Measurements from ENCODE around the gene EXOC4.
"Not testable (repeated sequence)": the region's sequence is repeated elsewhere in the genome, so short reads cannot be mapped to it uniquely, and the experiment has no call there.

The EXOC4 gene

GRCh38 chr7:133753513-133753912 is 500.6 kb downstream of the EXOC4 start:
- DNase-seq (ENCODE audit: low spot score), result no peak

GRCh38 chr7:133754708-133755107 is 501.8 kb downstream of the EXOC4 start:
- DNase-seq (ENCODE audit: low spot score), result no peak

GRCh38 chr7:133755901-133756300 is 503.0 kb downstream of the EXOC4 start:
- DNase-seq (ENCODE audit: low spot score), result no peak

GRCh38 chr7:133761443-133761842 is 508.6 kb downstream of the EXOC4 start:
- DNase-seq (ENCODE audit: low spot score), result no peak

GRCh38 chr7:133763076-133763640 is 510.3 kb downstream of the EXOC4 start:
- DNase-seq (ENCODE audit: low spot score), result no peak

GRCh38 chr7:133769668-133770067 is 516.8 kb downstream of the EXOC4 start:
- no peak for DNase-seq (ENCODE audit: low spot score)

- DNase-seq (ENCODE audit: low spot score), result no peak
These were observed 518.1 kb downstream of the EXOC4 start for GRCh38 chr7:133770863-133771492.

- DNase-seq (ENCODE audit: low spot score), result no peak
These were observed 519.0 kb downstream of the EXOC4 start for GRCh38 chr7:133771788-133772419.

GRCh38 chr7:133773601-133774000 is 520.7 kb downstream of the EXOC4 start:
- DNase-seq (ENCODE audit: low spot score), result no peak

- DNase-seq (ENCODE audit: low spot score), result no peak
These were observed 522.3 kb downstream of the EXOC4 start for GRCh38 chr7:133775201-133775600.

GRCh38 chr7:133776266-133776665 is 523.4 kb downstream of the EXOC4 start:
- no peak for DNase-seq (ENCODE audit: low spot score)

- DNase-seq (ENCODE audit: low spot score), result no peak
These were observed 524.8 kb downstream of the EXOC4 start for GRCh38 chr7:133777701-133778100.

GRCh38 chr7:133778472-133778871 is 525.6 kb downstream of the EXOC4 start:
- DNase-seq (ENCODE audit: low spot score), result no peak

- DNase-seq (ENCODE audit: low spot score), result not testable (repeated sequence)
These were observed 526.7 kb downstream of the EXOC4 start for GRCh38 chr7:133779538-133779937.

- no peak for DNase-seq (ENCODE audit: low spot score)
These were observed 528.0 kb downstream of the EXOC4 start for GRCh38 chr7:133780912-133781311.

GRCh38 chr7:133781486-133782090 is 528.7 kb downstream of the EXOC4 start:
- no peak for DNase-seq (ENCODE audit: low spot score)

- no peak for DNase-seq (ENCODE audit: low spot score)
These were observed 529.6 kb downstream of the EXOC4 start for GRCh38 chr7:133782470-133782869.

- no peak for DNase-seq (ENCODE audit: low spot score)
These were observed 530.4 kb downstream of the EXOC4 start for GRCh38 chr7:133783276-133783675.

- no peak for DNase-seq (ENCODE audit: low spot score)
These were observed 531.7 kb downstream of the EXOC4 start for GRCh38 chr7:133784486-133785001.

GRCh38 chr7:133786401-133786937 is 533.6 kb downstream of the EXOC4 start:
- no peak for DNase-seq (ENCODE audit: low spot score)

GRCh38 chr7:133789974-133790373 is 537.1 kb downstream of the EXOC4 start:
- DNase-seq (ENCODE audit: low spot score), result no peak

- no peak for DNase-seq (ENCODE audit: low spot score)
These were observed 538.0 kb downstream of the EXOC4 start for GRCh38 chr7:133790911-133791310.

GRCh38 chr7:133794479-133794878 is 541.6 kb downstream of the EXOC4 start:
- DNase-seq (ENCODE audit: low spot score), result no peak

Data from LoVo (cell line).